NCI-H1694 (cell line): ENCODE measurements around the gene GOLM1.

Experiments used
- DNase-seq: peaks from one replicate; lab custom pipeline; 2025; lab: John Stamatoyannopoulos, UW

Gene GOLM1

DNA sequence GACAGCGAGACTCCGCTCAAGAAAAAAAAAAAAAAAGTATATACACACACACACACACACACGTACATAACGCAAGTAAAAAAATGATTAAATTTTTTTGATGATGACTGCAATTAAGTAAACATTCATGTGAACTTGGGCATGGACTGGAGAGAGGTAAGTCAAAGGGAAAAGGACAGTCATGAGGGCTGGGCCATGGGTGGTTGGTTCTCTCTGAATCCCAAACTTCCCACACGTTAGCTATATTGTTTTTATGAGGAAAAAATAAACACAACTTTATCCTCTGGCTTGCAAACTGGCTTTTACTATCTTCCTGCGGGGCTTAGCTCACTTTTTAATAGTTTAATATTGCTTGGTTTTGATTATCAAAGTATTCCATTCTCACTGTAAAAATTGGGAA is 53.7 kb downstream of the GOLM1 start:
- DNase-seq = no peak

DNA sequence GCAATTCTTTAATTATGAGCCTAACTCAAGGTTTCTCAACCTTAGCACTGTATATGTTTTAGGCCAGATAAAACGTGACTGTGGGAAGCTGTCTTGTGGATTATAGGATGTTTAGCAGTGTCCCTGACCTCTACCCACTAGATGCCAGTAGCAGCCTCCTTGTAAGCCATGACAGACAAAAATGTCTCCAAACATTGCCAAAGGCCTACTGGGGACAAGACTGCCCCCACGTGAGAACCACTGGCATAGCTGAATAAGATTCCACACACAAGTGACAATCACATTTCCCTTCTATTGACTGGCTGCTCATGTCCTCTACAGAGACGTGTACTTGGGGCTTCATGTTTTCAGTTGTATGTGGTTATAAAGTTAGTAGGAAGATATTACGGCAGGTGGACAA is 55.4 kb downstream of the GOLM1 start:
- peak; percentile 2 for DNase-seq

DNA sequence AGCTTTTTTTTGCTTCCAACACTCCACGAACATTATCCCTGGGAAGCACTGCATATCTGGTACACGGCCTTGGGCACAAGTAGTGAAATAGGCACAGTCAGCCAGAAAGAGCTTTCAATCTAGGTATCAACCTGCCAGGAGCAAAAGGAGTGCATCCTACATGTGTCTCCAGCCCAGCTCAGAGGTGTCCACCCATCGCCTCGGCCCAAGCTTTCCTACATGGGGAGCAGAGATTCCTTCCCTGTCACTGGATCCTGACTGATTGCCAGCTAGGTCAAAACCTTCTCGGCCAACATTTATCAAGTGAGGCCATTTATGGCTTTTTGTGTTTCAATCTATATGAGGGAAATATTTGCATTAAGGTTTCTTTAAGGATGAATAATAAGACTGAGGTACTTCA is 55.8 kb downstream of the GOLM1 start:
- DNase-seq = no peak

DNA sequence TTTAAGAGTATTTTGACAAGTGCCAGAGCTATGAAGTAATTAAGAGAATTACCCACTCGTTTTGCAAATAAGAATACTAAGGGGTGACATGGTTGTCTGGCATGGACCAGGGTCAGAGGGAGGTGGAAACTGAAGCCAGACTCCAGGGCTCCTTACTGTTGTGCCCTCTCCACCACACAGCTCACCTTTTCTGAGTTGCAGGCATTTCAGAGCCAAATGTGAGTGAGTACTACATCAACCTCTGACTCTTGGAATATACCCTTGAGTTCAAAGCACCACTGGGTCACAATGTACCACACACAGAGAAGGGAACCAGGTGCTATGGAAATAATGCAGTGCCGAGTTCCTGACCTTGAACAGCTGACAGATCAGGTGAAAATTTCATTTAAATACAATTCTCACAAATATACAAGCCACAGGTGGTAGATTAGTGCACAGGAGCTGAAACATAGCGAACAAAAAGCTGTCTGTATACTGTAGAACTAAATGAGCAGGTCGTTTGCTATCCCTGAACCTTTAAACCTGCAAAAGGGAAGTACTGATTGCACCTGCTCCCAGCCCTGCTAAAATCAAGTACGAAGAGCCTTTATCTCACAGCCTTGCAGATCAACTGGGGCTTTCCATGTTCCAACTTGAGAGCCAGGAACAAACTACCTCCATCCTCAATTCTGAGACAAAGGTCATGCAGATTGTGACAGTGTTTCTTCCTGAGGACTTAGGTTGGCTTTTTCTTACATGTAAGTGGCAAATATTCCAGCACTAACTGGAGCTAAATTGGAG is 57.0 kb downstream of the GOLM1 start:
- no peak for DNase-seq

DNA sequence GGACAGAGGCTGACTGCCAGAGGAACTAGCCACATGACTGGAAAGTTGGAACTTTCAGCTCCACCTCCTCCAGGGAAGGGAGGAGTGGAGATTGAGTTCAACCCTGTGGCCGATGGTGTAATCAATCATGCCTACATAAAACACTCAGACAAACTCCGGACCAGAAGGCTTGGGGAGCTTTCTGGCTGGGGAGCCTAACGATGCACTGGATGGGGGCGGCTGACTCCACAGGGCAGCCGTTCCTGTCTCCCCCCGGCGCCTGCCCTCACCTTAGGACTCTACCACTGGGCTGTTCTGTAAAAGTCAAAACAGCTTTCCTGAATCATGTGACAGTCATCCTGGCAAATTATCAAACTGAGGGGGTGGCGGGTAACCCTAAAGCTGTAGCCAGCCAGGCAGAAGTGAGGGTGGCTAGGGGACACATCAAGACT is 58.0 kb downstream of the GOLM1 start:
- no peak for DNase-seq

DNA sequence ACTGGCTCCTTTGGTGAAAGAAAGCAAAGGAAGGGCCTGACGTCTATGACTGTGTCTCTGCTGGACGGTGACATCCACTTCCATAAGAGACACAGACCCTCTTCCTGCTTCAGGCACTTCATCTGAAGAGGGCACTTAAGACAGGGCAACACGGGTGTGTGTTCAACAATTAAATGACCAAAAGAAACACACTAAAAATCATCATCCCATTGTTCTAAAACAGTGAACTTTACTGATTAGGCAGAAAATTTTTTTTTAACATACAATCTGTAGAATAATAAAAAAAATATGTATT is 58.5 kb downstream of the GOLM1 start:
- DNase-seq = no peak

DNA sequence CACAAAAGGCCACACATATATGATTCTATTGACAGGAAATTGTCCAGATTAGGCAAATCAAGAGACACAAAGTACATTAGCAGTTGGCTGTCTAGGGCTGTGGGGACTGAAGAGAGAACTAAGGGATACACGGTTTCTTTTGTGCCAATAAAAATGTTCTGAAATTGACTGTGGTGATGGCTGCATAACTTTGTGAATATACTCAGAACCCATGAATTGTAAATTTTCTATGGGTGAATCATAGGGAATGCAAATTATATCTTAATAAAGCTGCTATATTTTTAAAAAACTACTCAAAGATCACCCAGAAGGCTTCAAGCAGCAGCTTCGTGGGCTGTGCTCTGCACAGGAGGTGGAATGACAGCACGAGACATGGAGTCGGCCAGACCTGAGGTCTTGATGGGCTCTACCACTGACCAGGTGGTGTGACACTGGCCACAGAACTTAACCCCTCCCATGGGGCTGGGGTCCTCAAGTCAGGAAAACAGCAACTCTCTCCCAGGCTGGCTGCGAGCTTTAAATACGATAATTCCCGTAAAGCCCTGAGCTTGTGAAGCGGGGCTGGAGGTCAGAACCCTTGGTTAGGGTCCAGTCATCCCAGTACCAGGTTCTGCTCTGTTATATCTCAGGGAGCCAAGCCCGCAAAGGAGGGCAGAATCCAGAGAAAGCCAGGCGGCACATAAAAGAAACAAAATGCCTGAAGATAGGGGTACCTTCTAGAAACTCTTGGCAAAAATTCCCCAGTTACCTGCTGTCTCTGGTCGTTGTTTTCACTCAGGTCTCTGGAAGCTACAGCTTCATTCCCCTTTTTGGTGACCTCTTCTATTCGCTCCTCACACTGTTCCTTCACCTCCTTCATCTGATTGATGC is 59.1 kb downstream of the GOLM1 start:
- no peak for DNase-seq

DNA sequence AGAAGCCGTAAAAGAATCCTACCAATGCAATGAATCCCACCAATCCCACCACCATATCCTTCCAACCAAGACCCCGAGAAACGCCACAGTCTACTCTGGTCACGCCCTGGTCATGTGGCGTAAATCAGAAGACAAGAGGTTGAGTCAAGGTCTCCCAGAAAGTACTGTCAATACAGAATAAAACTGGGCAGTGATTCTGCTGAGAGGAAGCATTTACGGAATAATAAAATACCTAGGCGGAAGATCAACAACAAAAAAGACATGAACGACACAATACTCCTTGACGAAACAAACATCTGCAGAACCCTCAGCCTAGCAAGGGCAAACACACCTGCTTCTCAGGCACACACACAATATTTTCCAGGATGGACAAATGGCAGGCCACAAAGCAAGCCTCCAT is 62.8 kb downstream of the GOLM1 start:
- DNase-seq = no peak

DNA sequence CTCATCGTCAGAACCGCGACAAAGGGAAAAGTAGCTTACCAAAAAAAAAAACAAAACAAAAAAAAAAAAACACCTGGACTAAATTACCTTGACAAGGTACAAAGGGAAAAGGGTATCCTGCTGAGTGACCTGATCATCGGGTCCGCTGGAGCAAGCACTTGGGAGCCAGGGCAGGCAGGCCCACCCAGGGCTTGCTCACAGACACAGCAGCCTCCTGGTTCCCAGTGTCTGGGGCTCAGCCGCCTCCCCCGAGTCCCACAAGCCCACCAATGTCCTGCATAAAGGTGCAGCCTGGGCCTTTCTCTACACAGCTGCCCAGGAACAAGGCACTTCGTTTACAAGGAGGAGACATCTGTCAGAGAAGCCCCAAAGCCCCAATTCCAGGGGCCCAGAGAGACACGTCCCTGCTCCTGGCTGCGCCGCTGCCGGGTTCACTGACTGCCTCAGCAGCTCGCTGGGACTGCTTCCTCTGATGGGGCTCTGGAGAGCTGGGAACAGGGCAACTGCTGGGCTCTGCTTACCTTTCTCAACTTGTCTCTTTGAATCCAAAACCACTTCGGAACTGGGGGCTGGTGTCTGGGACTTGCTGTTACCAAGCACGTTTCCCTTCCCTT is 63.4 kb downstream of the GOLM1 start:
- DNase-seq = no peak

GRCh38 chr9:86034863-86035734 is 64.3 kb downstream of the GOLM1 start:
- peak; percentile 2 for DNase-seq

DNA sequence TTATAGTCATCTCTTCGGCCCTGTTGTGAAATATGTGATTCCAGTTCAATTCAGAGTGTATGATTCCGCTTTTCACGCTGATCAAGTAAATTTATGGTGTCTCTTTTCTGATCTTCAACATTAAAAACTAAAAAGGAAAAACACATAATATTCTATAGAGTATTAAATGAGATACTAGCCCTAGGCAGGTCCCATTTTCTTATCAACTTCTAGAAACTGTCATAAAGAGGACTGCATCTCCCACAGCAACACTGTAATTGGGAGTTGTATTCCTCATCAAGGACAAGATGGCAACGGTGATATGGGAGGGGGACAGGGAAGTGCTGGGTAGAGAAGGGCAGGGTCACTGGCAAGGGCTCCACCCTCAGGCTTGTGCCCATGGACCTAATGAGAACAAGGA is 71.6 kb downstream of the GOLM1 start:
- no peak for DNase-seq

DNA sequence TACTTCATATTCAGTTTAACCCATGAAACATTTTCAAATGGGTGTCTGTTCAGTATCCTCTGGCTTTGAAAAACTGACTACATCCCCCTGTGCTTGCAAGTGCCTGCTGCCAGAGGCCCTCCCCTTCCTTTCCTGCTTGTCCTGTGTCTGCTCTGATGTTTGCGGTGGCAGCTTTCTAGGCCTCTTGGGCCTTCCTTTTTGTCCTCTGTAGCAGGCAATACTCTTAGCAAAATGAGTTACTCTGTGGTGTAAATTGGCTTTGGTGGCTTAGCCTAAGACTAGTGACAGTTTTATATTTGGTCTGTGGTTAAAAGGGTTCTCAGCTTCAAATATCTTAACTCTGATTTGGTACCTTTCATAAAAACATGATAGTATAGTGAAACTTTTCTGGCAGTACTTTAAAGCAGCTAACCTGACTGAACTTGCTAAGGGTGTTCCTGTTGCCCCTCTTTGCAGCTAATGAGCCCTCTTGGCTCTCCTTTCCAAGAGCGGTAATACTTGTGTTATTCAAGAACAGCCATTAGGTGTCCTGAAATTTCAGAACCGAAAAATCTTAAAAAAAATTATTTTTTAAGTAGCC is 76.6 kb downstream of the GOLM1 start:
- no peak for DNase-seq

GRCh38 chr9:86021166-86021565 is 78.2 kb downstream of the GOLM1 start:
- no peak for DNase-seq

DNA sequence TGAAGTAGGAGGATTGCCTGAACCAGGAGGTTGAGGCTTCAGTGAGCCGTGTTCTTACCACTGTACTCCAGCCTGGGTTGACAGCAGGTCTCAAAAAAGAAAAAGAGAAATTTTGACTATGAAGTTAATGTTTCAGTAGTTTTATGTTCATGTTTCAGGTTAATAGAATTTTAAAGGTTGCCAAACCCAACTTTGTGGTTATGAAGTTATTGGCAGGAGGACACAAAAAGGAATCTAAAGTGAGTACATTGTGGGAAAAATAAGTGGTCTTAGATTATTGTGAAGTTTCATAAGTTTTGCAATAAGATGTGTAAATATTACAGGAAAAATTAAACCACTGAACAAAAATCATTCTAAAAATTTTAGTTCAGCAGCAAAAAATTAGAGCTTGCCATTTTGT is 78.6 kb downstream of the GOLM1 start:
- no peak for DNase-seq

DNA sequence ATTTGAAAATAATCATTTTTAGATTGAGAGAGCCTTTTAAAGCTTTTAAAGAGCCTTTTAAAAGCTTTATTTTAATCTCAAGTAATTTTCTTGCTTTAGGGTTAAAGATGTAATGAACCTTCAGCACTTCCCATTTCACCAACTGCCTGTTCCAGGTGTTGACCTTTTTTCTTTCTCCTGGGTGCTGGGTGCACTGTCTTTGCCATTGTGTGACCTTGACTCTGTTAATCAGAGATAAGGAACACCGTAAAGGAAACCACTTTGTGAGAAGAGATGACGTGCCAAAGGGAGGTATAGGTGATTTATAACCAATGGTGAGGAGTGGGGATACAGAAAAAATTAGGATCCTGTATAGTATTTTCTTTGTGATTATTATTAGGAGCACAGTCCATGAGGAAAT is 90.2 kb downstream of the GOLM1 start:
- DNase-seq = no peak

DNA sequence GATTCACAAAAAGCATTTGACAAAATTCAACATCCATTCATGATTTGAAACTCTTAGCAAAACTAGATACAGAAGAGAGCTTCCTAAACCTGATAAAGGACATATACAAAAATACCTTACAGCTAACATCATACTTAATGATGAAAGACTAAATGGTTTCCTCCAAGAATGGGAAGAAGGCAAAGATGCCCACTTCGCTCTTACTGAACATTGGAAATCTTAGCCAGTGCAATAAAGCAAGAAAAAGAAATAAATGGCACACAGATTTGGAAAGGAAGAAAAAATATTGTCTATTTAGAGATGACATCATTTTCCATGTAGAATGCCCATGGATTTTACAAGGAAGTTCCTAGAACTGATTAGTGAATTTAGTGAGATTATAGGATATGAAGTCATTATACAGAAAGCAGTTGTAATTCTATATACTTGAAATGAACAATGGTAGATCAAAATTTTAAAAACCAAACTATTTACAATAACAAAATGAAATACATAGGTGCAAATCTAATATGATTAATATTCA is 94.0 kb downstream of the GOLM1 start:
- DNase-seq = no peak

DNA sequence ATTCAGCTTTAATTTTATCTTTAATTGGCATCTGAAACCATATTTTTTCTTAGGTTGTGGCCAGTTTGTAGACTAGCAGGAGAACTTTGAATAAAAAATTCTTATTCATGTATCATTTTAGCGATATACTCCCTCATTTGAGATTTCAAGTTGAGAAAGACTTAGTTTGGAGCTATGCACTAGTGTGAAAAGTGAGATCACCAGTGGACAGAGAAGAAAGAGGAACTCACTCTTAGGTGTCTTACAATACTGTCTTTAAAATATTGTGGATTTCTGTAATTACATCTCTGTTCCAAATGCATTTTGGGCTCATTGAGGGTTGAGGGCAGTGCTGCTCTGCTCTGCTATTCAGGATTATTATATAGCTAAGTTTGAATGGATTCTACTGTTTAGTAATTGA is 103.8 kb downstream of the GOLM1 start:
- no peak for DNase-seq

- no peak for DNase-seq
Measured at GRCh38 chr9:85995097-85995496, 104.3 kb downstream of the GOLM1 start.

GRCh38 chr9:85994191-85994590 is 105.2 kb downstream of the GOLM1 start:
- DNase-seq = no peak

DNA sequence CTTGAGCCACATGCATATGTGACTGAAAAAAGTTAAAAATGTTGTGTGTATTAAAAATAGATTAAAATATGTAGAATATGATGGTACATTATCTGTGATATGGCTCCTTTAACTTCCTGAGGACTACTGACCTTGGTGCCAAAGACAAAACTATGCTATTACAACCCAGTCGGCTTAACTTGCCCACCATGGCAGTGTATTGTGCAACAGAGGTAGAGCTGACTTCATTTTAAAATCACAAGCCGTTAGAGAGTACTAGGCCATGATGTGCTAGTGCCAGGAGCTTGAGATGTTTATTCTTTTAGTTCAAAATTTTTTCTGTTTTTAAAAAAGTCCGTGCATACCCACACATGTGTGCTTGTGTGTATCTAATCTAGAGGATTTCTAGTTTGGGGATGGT is 112.1 kb downstream of the GOLM1 start:
- DNase-seq = no peak

DNA sequence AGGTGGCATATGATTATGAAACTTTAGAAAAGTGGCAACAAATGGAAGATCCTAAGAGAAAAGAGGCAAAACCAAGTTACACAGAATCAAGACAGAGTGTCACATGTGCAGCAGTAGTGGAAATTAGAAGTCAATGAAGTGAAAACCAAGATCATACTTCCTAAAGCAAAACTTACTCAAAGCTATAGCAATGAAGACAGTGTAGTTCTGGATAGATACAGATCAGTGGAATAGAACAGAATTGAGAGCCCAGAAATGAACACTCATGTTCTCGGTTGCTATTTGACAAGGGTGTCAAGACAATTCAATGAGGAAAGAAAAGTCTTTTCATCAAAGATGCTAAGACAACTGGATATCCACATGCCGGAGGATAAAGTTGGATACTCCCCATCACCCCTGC is 114.9 kb downstream of the GOLM1 start:
- DNase-seq = no peak

DNA sequence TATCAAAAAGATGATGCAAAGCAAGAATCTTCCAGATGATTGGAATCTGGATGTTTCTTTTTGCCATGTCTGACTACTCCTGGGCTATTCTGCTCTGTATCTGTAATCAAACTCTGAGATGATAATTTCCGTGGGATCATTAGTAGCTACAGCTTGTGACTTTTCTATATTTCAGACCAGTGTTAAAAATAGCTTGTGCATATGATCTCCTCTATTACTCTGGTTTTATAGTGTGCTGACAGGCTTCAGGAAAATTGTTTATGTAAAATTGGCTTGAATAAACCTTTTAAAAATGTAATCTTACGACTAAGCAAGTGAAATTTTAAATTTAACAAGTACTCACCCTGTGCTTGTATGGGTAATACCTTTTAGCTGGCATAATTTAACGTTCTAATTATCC is 118.0 kb downstream of the GOLM1 start:
- no peak for DNase-seq
